Measurements from ENCODE around the gene TNRC6B.
"Not testable (repeated sequence)": the region's sequence is repeated elsewhere in the genome, so short reads cannot be mapped to it uniquely, and the experiment has no call there.

TNRC6B gene

DNA sequence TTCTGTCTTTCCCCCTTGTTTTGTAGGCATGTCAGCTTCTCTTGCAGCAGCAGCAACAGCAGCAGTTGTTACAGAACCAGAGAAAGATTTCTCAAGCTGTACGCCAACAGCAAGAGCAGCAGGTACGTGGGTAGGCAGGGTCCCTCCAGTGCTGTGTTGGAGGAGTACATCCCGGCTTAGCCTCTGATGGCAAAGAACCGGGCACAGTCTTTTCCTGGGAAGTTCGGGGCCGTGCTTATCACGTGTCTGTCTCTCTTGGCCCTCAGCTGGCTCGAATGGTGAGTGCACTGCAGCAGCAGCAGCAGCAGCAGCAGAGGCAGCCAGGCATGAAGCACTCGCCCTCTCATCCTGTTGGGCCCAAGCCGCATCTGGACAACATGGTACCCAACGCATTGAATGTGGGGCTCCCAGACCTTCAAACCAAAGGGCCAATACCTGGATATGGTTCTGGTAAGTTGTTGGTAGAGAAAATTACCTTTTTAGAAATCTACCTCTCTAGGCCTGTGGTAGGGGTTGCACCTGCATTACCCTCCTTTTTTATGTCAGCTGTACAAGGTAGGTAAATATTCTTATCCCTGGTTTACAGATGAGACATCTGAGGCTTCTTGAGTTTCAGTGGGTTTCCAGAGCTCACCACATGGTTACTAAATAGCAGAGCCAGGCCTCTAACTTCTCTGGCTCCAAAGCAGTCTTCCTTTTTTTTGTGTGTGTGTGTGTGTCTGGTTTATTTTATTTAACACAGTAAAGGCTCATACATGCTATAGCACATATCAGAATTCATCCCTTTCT lies 123.4 kb downstream of the TNRC6B start:
- no peak for DNase-seq

DNA sequence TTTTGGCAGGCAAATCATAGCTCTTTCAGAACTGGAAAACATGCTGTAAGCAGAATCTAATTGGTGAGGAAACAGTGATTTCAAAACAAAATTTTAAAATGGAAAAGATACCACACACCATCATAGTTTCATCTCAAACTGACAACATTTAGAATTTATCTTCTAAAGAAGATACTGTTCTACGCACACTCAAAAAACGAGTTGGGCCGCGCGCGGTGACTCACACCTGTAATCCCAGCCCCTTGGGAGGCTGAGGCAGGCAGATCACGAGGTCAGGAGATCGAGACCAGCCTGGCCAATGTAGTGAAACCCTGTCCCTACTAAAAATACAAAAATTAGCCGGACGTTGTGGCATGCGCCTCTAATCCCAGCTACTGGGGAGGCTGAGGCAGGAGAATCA lies 124.4 kb downstream of the TNRC6B start:
- DNase-seq = no peak

GRCh38 chr22:40305625-40306024 lies 127.9 kb downstream of the TNRC6B start:
- DNase-seq = no peak

GRCh38 chr22:40308999-40309573 lies 131.4 kb downstream of the TNRC6B start:
- DNase-seq = no peak

DNA sequence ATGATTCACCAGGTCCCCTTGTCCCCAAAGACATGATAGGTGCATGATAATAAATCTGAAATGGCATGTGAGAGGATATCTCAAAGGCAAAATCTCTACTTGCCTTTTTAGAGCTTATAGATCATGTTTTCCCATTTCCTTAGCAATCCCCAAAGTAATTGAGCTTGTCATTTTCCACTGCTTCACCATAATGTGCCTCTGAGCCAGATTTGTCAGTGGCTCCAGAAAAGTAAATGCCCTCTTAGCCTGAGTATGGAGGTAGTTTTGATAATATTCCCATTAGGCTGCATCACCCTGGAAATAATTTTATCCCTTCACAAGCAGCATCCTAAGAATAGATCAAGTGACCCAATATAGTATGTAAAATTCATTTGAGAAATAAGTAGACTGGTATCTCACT lies 131.9 kb downstream of the TNRC6B start:
- no peak for DNase-seq

GRCh38 chr22:40310081-40310767 lies 132.5 kb downstream of the TNRC6B start:
- no peak for DNase-seq

- no peak for DNase-seq
Measured at GRCh38 chr22:40310768-40311120, 133.0 kb downstream of the TNRC6B start.

DNA sequence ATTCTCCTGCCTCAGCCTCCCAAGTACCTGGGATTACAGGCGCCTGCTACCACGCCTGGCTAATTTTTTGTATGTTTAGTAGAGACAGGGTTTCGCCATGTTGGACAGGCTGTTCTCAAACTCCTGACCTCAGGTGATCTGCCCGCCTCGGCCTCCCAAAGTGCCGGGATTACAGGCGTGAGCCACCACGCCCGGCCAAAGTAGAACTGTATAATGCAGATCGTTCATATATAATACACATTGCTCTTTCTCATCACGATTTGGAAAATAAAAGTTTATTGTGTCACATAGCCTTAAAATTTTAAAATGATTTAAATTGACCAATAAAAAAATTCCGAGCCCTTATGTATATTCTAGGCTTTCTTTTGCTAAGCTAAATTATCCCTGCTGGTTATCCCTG lies 133.9 kb downstream of the TNRC6B start:
- not testable (repeated sequence) for DNase-seq

DNA sequence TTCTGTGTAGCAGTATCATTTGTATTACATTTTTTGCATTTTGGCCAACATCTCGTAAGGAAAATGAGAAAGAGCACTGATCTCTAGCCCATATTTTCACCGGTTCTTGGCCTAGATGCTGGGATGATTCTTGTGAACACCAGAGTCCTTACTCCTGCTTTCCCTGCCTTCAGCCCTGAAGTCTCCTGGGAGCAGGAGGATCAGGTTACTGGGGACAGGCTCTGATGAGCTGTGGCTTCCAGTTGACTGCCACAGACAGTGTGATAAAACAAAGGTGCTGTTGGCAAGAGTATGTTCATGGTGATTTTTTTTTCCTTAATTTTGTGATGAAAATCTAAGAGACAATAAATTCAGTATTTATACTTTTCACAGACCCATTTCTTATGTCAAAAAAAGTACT lies 134.3 kb downstream of the TNRC6B start:
- DNase-seq = no peak

GRCh38 chr22:40313007-40313406 lies 135.3 kb downstream of the TNRC6B start:
- DNase-seq = no peak

DNA sequence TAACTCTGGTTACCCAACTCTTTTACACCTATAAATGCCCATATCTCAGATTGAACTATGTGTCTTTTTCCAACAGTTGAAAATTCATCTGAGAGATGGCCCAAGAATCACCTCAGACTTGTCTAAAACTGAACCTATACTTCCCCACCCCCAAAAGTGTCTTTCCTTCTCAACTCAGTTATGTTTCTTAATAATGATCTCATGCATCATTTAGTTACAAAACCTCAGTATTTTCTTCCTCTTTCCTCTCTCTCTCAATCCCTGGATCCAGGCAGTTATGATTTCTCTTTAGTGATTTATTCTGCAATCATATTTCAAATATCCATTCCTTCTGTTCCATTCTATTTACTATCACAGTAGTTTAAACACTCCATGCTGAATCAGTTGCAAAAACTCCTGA lies 136.3 kb downstream of the TNRC6B start:
- no peak for DNase-seq

- DNase-seq = no peak
Measured at GRCh38 chr22:40320687-40321086, 143.0 kb downstream of the TNRC6B start.

DNA sequence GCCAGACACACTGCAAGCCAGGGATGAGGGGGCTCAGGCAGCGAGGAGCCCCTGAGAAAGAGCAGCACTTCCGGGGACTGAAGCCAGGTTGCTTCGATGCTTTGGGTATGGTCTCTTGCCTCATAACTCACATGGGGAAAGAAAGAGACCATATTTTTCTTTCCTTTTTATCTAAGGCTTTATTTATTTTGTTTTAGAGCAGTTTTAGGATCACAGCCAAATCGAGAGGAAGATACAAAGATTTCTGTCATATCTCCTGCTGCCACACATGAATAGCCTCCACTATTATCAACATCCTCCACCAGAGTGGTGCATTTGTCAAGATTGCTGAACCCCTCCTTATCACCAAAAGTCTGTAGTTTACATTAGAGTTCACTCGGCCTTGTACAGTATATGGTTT lies 144.3 kb downstream of the TNRC6B start:
- no peak for DNase-seq

DNA sequence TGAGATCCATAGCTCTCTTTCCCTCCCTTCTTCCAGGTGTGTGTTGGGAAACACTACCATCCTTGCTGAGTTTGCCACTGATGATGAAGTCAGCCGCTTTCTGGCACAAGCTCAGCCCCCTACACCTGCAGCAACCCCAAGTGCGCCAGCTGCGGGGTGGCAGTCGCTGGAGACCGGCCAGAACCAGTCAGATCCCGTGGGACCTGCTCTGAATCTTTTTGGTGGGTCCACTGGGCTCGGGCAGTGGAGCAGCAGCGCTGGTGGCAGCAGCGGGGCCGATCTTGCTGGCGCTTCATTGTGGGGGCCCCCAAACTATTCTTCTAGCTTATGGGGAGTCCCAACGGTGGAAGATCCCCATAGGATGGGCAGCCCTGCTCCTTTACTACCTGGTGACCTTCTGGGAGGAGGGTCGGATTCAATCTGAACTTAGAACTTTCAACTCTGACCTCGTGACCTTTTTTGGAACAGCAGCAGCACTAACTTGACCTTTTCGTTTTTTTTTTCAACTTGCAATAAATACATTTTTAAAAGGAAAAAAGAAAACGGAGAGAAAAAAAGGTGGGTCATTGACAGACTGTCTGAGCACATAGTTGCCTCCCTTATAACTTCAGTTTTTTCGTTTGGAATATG lies 145.2 kb downstream of the TNRC6B start:
- DNase-seq = no peak

- DNase-seq = no peak
Measured at GRCh38 chr22:40323681-40324171, 146.0 kb downstream of the TNRC6B start.

DNA sequence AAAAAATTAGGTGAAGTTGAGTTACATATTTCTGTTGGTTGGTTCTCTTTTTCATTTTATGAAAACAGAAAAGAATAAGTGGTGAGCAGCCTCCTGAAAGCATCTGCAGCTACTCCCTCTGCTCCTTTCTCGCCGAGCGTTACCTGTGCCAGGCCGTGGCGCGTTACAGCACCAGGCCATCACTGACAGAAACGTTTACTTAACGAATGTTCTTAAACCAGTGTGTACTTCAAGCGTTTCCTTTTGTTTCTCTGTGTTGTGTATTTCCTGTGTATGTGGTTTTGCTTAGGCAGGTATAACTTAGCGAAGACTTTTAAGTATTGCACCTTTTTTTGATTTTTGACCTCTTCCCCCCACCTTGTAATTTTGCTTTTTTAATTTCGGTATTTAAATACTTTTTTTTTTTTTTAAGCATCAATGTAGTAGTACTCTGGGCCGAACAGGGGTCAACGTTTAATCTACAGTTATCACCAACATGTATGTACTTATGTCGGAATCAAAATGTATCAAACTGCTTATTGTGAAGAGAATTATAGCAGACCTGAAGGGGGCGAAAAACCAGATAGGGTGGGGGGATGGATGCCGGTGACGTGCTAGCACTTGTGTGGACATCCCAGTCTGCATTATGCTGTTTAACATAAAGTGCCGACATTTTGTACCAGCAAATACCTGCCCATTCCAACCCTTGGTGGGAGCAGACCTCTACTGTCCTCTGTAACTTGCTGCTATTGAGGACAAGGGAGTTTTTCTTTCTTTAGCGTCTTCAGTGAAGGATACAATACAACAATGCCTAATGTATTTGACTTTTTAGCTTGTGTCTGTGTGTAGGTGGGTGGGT lies 147.0 kb downstream of the TNRC6B start:
- DNase-seq = no peak

DNA sequence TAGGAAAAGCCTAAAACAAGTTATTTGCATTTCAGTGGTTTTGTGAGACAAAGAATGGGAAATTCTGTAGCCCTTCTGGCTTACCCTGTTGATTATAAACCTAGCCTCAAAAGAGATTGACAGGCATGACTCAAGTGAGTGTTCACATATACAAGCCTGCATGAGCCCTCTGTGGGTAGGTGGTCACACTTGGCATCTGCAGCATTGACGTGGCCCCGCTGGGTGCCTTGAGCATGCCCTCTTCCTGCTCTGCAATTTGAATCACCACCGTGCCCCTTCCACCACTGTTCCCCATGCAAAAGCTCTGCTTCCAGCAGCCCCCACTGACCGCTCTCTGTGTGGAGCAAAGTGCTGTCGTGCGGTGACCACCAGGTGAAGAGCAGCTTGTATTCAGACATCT lies 147.6 kb downstream of the TNRC6B start:
- DNase-seq = peak; percentile 37 to 52

DNA sequence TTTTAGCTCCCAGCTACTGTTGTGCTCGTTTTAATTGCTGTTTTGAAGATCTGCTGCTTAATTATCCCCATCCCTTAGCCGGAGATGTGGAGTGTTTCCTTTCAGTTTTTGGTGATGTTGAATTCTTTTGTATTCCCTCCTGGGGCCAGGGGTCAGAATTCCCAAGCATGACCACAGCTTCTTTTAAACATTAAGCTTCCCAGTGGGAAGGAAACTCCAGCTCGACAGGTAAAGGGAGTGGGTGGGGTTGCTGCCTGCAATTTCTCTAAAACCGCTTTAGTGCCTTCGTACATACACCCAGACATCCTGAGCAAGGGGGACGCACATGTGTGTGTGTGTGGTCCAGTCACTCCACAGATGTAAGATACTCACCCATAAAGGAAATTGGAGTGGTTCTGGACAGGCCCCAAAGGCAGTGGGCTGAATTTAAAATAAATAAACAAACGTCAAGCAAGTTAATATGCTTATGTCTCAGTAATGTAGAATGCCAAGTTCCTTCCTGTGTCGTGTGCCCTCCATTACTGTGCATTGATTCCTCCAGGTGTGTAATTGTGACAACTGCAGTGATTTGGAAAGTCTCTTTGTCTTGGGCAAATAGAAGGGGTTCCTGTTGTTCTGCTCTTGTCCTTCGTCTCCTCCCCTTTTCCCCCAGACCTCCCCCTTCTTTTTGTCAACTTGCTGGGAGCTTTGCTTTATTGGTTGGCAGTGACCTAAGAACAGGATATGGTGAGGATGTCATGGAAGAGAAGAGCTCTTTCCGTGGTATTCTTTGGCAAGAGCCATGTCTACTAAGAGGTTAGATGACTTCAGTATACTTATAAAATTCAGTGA lies 149.4 kb downstream of the TNRC6B start:
- DNase-seq = no peak

DNA sequence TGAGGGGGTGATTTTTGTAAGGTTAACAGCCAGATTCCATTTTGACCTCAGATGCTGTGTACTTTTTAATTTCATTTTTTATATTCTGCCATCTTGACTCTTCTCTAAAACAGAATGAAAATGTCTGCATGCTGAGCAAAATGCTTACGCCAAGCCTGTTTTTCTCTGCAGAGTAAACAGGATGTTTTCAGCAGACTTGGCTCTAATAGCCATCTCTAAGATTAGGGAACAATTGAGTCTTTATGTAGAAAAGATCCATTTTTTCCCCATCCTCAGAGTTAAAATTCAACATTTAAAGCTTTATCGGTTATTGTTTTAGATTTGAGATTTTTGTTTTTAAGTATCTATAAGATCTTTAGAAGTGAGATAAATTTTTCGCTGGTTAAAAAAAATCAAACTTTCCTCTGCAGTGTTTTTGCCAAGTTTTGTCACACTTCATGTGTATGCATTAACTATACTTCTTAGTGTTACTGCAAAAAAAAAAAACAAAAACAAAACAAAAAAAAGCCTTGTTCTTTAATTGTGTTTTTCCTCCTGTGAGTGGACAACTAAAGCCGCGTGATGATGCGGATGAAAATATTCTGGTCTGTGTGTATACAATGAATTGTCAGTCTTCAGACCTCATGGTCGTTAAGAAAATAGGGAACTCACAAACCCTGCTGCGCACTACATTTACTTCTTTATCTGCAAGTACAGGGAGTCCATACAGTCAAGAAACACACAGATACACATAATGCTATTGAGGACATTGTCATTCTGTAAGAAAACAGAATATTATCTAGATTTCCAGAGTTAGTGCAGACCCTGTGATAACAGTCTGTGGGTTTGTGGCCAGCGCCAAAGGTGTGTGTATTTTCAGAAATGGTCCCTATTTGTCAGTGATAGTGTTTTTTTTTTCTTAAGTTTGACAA lies 151.1 kb downstream of the TNRC6B start:
- DNase-seq = no peak

GRCh38 chr22:40329466-40329865 lies 151.7 kb downstream of the TNRC6B start:
- DNase-seq = no peak

- DNase-seq = no peak
Measured at GRCh38 chr22:40330086-40330485, 152.4 kb downstream of the TNRC6B start.

Data from stimulated activated CD4-positive, alpha-beta T cell treated with anti-CD3 and anti-CD28 coated beads, Interleukin-2, amount 100 ng/mL, for 48 hours (primary cell).